HEK293T (cell line): ENCODE data around the gene CTTN.

Experiments
- CTCF ChIA-PET: fragments of 350-600 bp; formaldehyde crosslinking; extraction: SDS; loops from one replicate; lab custom pipeline; 2021; ENCODE audit warnings: antibody characterized with exemption, inconsistent platforms; lab: Yijun Ruan, JAX
- POLR2A ChIA-PET: fragments of 350-600 bp; formaldehyde crosslinking; extraction: SDS; loops from one replicate; lab custom pipeline; 2020; ENCODE audit warnings: antibody characterized with exemption, inconsistent platforms; lab: Yijun Ruan, JAX
- DNase-seq: peaks from one replicate; pipeline ENCODE4 v3.0.0; 2012; ENCODE audit warnings: mixed read lengths; ENCODE audit errors: extremely low spot score
- ARNT ChIP-seq: fragments of 450-650 bp; IDR thresholded peaks from 2 replicates; pipeline ENCODE4 v1.6.1; 2017; ENCODE audit warnings: mild to moderate bottlenecking
- BHLHE40 ChIP-seq: fragments of 450-650 bp; IDR thresholded peaks from 2 replicates; pipeline ENCODE4 v1.6.1; 2016; ENCODE audit warnings: mild to moderate bottlenecking, moderate library complexity, borderline replicate concordance
- CTBP1 ChIP-seq: fragments of 450-650 bp; IDR thresholded peaks from 2 replicates; pipeline ENCODE4 v1.6.1; 2016; ENCODE audit warnings: borderline replicate concordance
- ELF4 ChIP-seq: fragments of 450-650 bp; IDR thresholded peaks from 2 replicates; pipeline ENCODE4 v1.6.1; 2017; ENCODE audit warnings: antibody characterized with exemption
- FOXA1 ChIP-seq: fragments of 450-650 bp; IDR thresholded peaks from 2 replicates; pipeline ENCODE4 v1.6.1; 2016; ENCODE audit warnings: mild to moderate bottlenecking
- FOXK2 ChIP-seq: fragments of 450-650 bp; IDR thresholded peaks from 2 replicates; pipeline ENCODE4 v1.6.1; 2016; ENCODE audit warnings: mild to moderate bottlenecking
- FOXM1 ChIP-seq: fragments of 450-650 bp; IDR thresholded peaks from 2 replicates; pipeline ENCODE4 v1.6.1; 2017; ENCODE audit warnings: mild to moderate bottlenecking, borderline replicate concordance
- HDGF ChIP-seq: fragments of 450-650 bp; IDR thresholded peaks from 2 replicates; pipeline ENCODE4 v1.6.1; 2017; ENCODE audit warnings: antibody characterized with exemption, borderline replicate concordance
- L3MBTL2 ChIP-seq: fragments of 450-650 bp; conservative IDR thresholded peaks from 2 replicates; pipeline ENCODE4 v1.6.1; 2016; ENCODE audit warnings: mild to moderate bottlenecking
- LEF1 ChIP-seq: fragments of 450-650 bp; IDR thresholded peaks from 2 replicates; pipeline ENCODE4 v1.6.1; 2017; ENCODE audit warnings: mild to moderate bottlenecking, borderline replicate concordance
- NFRKB ChIP-seq: fragments of 450-650 bp; IDR thresholded peaks from 2 replicates; pipeline ENCODE4 v1.6.1; 2016; ENCODE audit warnings: mild to moderate bottlenecking, moderate library complexity
- PKNOX1 ChIP-seq: fragments of 450-650 bp; IDR thresholded peaks from 2 replicates; pipeline ENCODE4 v1.6.1; 2016
- SP1 ChIP-seq: fragments of 450-650 bp; IDR thresholded peaks from 2 replicates; pipeline ENCODE4 v1.6.1; 2017
- SUZ12 ChIP-seq: fragments of 450-650 bp; IDR thresholded peaks from 2 replicates; pipeline ENCODE4 v1.6.1; 2016; ENCODE audit warnings: mild to moderate bottlenecking
- TARDBP ChIP-seq: fragments of 450-650 bp; IDR thresholded peaks from 2 replicates; pipeline ENCODE4 v1.6.1; 2016
- ZNF384 ChIP-seq: fragments of 450-650 bp; IDR thresholded peaks from 2 replicates; pipeline ENCODE4 v1.6.1; 2016

Gene CTTN

GRCh38 chr11:70463478-70464255 is 65.3 kb downstream of the CTTN start:
- ChIA-PET POLR2A (no interaction called here), CTCF (no interaction called here)
- DNase-seq, result no peak
- no peak for TF ChIP-seq SUZ12
- no peak for TF ChIP-seq ARNT
- no peak for TF ChIP-seq PKNOX1
- no peak for TF ChIP-seq ELF4

- TF ChIP-seq CTBP1, result no peak
- no peak for TF ChIP-seq ZNF384
- no peak for TF ChIP-seq HDGF
- TF ChIP-seq ARNT, result no peak
- no peak for TF ChIP-seq SUZ12
- no peak for TF ChIP-seq TARDBP
- TF ChIP-seq FOXM1, result no peak
- ChIA-PET CTCF (interaction anchor here (1.3 kb wide), 1 partner anchor 291 kb away, joined by 3 read pairs; no protein-coding TSS in a partner anchor), POLR2A (no interaction called here)
- no peak for DNase-seq
Observed at GRCh38 chr11:70464509-70465361, 66.4 kb downstream of the CTTN start.

- CTCF ChIA-PET, result no interaction called here
- TF ChIP-seq ZNF384 (no peak), PKNOX1 (no peak), CTBP1 (no peak), BHLHE40 (no peak), ARNT (no peak), LEF1 (no peak), FOXK2 (no peak), FOXA1 (no peak), L3MBTL2 (no peak), NFRKB (no peak), SP1 (no peak), HDGF (no peak), ELF4 (no peak)
- POLR2A ChIA-PET, result no interaction called here
- DNase-seq, result no peak
Observed at GRCh38 chr11:70466154-70466553, 67.8 kb downstream of the CTTN start.

- TF ChIP-seq FOXK2 (no peak), L3MBTL2 (no peak), NFRKB (no peak), TARDBP (no peak), BHLHE40 (no peak), PKNOX1 (no peak)
- ChIA-PET CTCF (no interaction called here), POLR2A (no interaction called here)
- no peak for DNase-seq
Observed at GRCh38 chr11:70466596-70466995, 68.3 kb downstream of the CTTN start.

- ChIA-PET POLR2A (no interaction called here), CTCF (interaction anchor here (0.6 to 0.7 kb wide), 2 partner anchors 289 to 295 kb away, joined by 3 to 5 read pairs; no protein-coding TSS in a partner anchor)
- TF ChIP-seq PKNOX1 (peak; percentile 77), L3MBTL2 (no peak)
- DNase-seq, result peak; percentile 62
Observed at GRCh38 chr11:70467201-70468085, 69.1 kb downstream of the CTTN start.
